ENCODE data around the gene BRIX1.

GRCh38 chr5:34932947-34933346 is 17.4 kb downstream of the BRIX1 start:
- TF ChIP-seq, protein P1, sequence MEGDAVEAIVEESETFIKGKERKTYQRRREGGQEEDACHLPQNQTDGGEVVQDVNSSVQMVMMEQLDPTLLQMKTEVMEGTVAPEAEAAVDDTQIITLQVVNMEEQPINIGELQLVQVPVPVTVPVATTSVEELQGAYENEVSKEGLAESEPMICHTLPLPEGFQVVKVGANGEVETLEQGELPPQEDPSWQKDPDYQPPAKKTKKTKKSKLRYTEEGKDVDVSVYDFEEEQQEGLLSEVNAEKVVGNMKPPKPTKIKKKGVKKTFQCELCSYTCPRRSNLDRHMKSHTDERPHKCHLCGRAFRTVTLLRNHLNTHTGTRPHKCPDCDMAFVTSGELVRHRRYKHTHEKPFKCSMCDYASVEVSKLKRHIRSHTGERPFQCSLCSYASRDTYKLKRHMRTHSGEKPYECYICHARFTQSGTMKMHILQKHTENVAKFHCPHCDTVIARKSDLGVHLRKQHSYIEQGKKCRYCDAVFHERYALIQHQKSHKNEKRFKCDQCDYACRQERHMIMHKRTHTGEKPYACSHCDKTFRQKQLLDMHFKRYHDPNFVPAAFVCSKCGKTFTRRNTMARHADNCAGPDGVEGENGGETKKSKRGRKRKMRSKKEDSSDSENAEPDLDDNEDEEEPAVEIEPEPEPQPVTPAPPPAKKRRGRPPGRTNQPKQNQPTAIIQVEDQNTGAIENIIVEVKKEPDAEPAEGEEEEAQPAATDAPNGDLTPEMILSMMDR (conservative IDR thresholded peaks at IDR 0.05; ENCODE audit: low read depth, low read length): no peak
- TF ChIP-seq EZH2 (IDR thresholded peaks at IDR 0.05; ENCODE audit: borderline replicate concordance, low read depth, low read length, poor library complexity, severe bottlenecking): no peak
